B cell (primary cell): ENCODE measurements around the gene TOMM6.
"Not testable (repeated sequence)": the region's sequence is repeated elsewhere in the genome, so short reads cannot be mapped to it uniquely, and the experiment has no call there.

Experiments
- EZH2 ChIP-seq: IDR thresholded peaks from 2 replicates; pipeline ENCODE4 v1.6.1; 2012; ENCODE audit warnings: borderline replicate concordance, low read depth, mild to moderate bottlenecking, moderate library complexity, low read length; ENCODE audit not compliant: insufficient read depth, poor library complexity, severe bottlenecking
- TF ChIP-seq, protein P1 (sequence below): fragments of 200-600 bp; IDR thresholded peaks from one replicate; pipeline ENCODE4 v1.8.0; 2022; ENCODE audit warnings: antibody characterized with exemption, mild to moderate bottlenecking

DNA sequence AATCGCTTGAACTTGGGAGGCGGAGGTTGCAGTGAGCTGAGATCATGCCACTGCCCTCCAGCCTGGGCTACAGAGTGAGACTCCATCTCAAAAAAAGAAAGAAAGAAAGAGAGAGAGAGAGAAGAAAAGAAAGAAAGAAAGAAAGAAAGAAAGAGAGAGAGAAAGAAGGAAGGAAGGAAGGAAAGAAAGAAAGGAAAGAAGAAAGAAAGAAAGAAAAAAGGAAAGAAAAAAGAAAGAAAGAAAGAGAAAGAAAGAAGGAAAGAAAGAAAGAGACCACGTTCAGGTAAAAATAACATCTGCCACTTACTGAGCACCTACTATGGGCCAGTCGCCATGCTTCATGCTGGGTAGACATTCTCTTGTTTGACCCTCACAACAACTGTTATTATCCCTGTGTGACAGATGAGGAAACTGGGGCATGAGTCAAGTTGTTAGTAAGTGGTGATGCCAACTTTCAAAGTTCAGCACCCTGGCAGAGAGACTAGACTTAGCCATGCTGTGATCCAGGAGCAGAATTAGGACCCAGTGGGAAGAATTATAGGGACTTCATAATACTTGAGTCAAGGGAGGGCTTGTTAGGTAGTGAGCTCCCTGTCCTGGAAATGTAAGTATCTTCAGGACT is 21.3 kb upstream of the TOMM6 start:
- TF ChIP-seq EZH2: not testable (repeated sequence)
- TF ChIP-seq, protein P1, sequence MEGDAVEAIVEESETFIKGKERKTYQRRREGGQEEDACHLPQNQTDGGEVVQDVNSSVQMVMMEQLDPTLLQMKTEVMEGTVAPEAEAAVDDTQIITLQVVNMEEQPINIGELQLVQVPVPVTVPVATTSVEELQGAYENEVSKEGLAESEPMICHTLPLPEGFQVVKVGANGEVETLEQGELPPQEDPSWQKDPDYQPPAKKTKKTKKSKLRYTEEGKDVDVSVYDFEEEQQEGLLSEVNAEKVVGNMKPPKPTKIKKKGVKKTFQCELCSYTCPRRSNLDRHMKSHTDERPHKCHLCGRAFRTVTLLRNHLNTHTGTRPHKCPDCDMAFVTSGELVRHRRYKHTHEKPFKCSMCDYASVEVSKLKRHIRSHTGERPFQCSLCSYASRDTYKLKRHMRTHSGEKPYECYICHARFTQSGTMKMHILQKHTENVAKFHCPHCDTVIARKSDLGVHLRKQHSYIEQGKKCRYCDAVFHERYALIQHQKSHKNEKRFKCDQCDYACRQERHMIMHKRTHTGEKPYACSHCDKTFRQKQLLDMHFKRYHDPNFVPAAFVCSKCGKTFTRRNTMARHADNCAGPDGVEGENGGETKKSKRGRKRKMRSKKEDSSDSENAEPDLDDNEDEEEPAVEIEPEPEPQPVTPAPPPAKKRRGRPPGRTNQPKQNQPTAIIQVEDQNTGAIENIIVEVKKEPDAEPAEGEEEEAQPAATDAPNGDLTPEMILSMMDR: not testable (repeated sequence)
